ENCODE data around the gene CXCL14. TPM values are rescaled to one million over a fixed set of nuclear protein-coding genes. Genes with fewer than 3 reads are reported as not detected.

The CXCL14 gene
- total and polyA plus RNA-seq, 7 donors, result 2.2 to 56.7 (median 16.1) TPM

GRCh38 chr5:135565266-135565665, 13.5 kb downstream of the CXCL14 start:
- H3K4me3 ChIP-seq, result no peak overlapping the region
- H3K27me3 ChIP-seq, result no peaks in the 10 kb centered on the region
- intact Hi-C loops (cut with DNase I), result loop anchor here (10.0 kb wide), 1 partner anchor 650 kb away; no protein-coding TSS in a partner anchor
- H3K9me3 ChIP-seq, result no peaks in the 10 kb centered on the region
- DNase-seq, result no peak
- WGBS, 2 donors, result 79 to 89% methylated on average over 6 of the region's 6 CpGs
- peaks cover 0 to 4% (median 0%) of the 10 kb centered on the region in 4 donors for H3K4me1 ChIP-seq
- TF ChIP-seq CTCF (IDR thresholded peaks at IDR 0.05), result no peak
- TF ChIP-seq POLR2AphosphoS5 (IDR thresholded peaks at IDR 0.05), result no peak
- no peak for TF ChIP-seq POLR2A (IDR thresholded peaks at IDR 0.05)
- no peak for TF ChIP-seq EP300 (IDR thresholded peaks at IDR 0.05)
- H3K27ac ChIP-seq, result no peak overlapping the region
- no peaks in the 10 kb centered on the region for H3K36me3 ChIP-seq

- 89 to 92% methylated on average over 5 of the region's 5 CpGs for WGBS, 2 donors
- Histone ChIP-seq H3K36me3 (no peaks in the 10 kb centered on the region), H3K27me3 (peaks cover 0 to 6% (median 4%) of the 10 kb centered on the region in 3 donors), H3K9me3 (no peaks in the 10 kb centered on the region), H3K27ac (no peak overlapping the region), H3K4me1 (peaks cover 0 to 4% (median 0%) of the 10 kb centered on the region in 4 donors), H3K4me3 (no peak overlapping the region)
- DNase-seq, result peak; percentile 1
- intact Hi-C loops (cut with DNase I), result loop anchor here (10.0 kb wide), 1 partner anchor 650 kb away; no protein-coding TSS in a partner anchor
- no peak for TF ChIP-seq CTCF (IDR thresholded peaks at IDR 0.05)
- TF ChIP-seq POLR2A (IDR thresholded peaks at IDR 0.05), result no peak
- TF ChIP-seq POLR2AphosphoS5 (IDR thresholded peaks at IDR 0.05), result no peak
- TF ChIP-seq EP300 (IDR thresholded peaks at IDR 0.05), result no peak
These were observed 14.5 kb downstream of the CXCL14 start for GRCh38 chr5:135564331-135564730.

DNA sequence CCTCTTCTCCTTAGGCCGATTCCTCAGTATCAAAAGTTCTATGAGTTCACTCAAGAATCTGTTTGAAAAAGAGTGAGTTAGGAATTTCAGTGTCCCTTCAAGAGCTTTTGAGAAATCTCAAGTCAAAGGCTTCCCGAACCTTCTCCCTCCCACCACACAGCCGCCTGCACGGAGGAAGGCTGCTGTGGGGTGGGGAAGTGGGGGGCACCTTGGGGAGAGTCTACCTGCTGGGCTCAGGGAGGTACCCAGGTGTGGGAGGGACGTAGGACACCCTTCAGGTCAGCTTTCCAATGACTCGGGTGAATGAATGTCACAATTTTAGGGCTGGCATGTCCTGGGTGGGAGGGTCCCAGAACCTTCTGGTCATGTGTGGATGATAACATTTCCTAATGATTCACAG, 17.5 kb downstream of the CXCL14 start:
- Histone ChIP-seq H3K27me3 (peaks cover 0 to 20% (median 4%) of the 10 kb centered on the region in 3 donors), H3K27ac (no peak overlapping the region), H3K4me1 (peaks cover 0 to 4% (median 0%) of the 10 kb centered on the region in 4 donors), H3K9me3 (no peaks in the 10 kb centered on the region), H3K36me3 (no peaks in the 10 kb centered on the region), H3K4me3 (no peak overlapping the region)
- TF ChIP-seq POLR2A (IDR thresholded peaks at IDR 0.05) (no peak), CTCF (IDR thresholded peaks at IDR 0.05) (no peak), EP300 (IDR thresholded peaks at IDR 0.05) (no peak), POLR2AphosphoS5 (IDR thresholded peaks at IDR 0.05) (no peak)
- intact Hi-C loops (cut with DNase I), result loop anchor here (10.0 kb wide), 1 partner anchor 654 kb away; no protein-coding TSS in a partner anchor
- peak; percentile 45 for DNase-seq
- WGBS, 2 donors, result 88 to 89% methylated on average over 6 of the region's 6 CpGs

GRCh38 chr5:135560858-135561257, 17.9 kb downstream of the CXCL14 start:
- Histone ChIP-seq H3K36me3 (no peaks in the 10 kb centered on the region), H3K4me3 (no peak overlapping the region), H3K27ac (no peak overlapping the region), H3K27me3 (peaks cover 0 to 20% (median 4%) of the 10 kb centered on the region in 3 donors), H3K4me1 (peaks cover 0 to 4% (median 0%) of the 10 kb centered on the region in 4 donors), H3K9me3 (no peaks in the 10 kb centered on the region)
- 11 to 17% methylated on average over 14 of the region's 14 CpGs for WGBS, 2 donors
- peak; percentile 83 for DNase-seq
- TF ChIP-seq EP300 (IDR thresholded peaks at IDR 0.05), result no peak
- peak; percentile 47 to 84 (median 68) for TF ChIP-seq CTCF (IDR thresholded peaks at IDR 0.05)
- intact Hi-C loops (cut with DNase I), result loop anchor here (1.0 to 10.0 kb wide), 2 partner anchors 269 to 654 kb away; no protein-coding TSS in a partner anchor

DNA sequence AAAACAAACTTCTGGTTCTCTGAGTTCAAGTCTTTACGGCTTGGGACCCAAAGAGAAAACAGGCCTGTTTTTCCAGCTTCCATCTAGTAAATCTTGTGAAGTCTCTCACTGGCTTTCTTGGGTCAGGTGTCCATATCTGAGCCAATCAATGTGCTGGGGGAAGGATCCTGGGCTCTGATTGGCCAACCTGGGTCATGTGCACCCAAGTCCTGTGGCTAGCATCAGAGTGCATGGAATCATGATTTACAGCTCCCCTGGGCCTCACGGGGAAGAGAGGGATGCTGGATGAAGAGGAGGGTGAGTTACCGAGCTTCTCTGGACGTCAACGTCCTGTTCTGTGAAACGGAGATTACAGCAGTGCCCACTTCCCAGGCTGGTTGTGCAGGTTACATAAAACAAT, 19.4 kb downstream of the CXCL14 start:
- no peak overlapping the region for H3K4me3 ChIP-seq
- intact Hi-C loops (cut with DNase I), result no loop called here
- peak; percentile 9 for DNase-seq
- H3K27ac ChIP-seq, result no peak overlapping the region
- H3K4me1 ChIP-seq, result peaks cover 0 to 4% (median 0%) of the 10 kb centered on the region in 4 donors
- TF ChIP-seq POLR2A (IDR thresholded peaks at IDR 0.05), result no peak
- no peak for TF ChIP-seq EP300 (IDR thresholded peaks at IDR 0.05)
- TF ChIP-seq CTCF (IDR thresholded peaks at IDR 0.05), result no peak
- TF ChIP-seq POLR2AphosphoS5 (IDR thresholded peaks at IDR 0.05), result no peak
- H3K27me3 ChIP-seq, result peaks cover 0 to 30% (median 4%) of the 10 kb centered on the region in 3 donors
- no peaks in the 10 kb centered on the region for H3K9me3 ChIP-seq
- H3K36me3 ChIP-seq, result no peaks in the 10 kb centered on the region
- 49 to 57% methylated on average over 6 of the region's 6 CpGs for WGBS, 2 donors
